ENCODE measurements around the gene SERP2.

SERP2 gene

DNA sequence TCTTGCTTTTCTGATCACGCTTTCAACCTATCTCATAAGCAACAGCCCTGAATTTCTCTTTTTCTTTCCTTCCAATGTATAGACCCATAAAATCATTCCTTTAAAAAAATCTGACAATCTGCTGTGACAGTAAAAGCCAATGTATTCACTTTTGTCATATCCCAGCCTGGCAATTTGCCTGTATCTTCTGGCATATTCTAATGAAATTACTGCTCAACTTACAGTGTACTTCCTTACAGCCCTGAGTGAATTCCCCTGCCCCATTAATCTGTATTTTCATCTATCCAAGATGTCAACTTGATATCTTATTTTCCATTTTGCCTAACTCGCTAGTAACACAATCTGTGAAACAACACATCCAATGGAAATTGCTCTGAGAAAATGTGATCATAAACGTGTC, 18.0 kb upstream of the SERP2 start:
- no peak for DNase-seq (ENCODE audit: low spot score)

DNA sequence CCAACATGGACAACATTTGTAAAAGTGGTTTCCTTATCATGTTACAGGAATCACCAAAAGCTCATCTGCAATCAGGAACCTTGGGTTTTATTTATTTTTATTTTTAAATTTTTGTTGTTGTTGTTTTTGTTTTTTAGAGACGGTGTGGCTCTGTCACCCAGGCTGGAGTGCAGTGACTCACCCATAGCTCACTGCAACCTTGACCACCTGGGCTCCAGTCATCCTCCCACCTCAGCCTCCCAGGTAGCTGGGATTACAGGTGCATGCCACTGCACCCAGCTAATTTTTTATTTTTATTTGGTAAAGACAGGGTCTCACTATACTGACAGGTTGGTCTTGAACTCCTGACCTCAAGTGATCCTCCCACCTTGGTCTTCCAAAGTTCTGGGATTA, 13.6 kb upstream of the SERP2 start:
- DNase-seq (ENCODE audit: low spot score), result no peak

- no peak for DNase-seq (ENCODE audit: low spot score)
Observed at GRCh38 chr13:44362394-44363040, 11.1 kb upstream of the SERP2 start.

DNA sequence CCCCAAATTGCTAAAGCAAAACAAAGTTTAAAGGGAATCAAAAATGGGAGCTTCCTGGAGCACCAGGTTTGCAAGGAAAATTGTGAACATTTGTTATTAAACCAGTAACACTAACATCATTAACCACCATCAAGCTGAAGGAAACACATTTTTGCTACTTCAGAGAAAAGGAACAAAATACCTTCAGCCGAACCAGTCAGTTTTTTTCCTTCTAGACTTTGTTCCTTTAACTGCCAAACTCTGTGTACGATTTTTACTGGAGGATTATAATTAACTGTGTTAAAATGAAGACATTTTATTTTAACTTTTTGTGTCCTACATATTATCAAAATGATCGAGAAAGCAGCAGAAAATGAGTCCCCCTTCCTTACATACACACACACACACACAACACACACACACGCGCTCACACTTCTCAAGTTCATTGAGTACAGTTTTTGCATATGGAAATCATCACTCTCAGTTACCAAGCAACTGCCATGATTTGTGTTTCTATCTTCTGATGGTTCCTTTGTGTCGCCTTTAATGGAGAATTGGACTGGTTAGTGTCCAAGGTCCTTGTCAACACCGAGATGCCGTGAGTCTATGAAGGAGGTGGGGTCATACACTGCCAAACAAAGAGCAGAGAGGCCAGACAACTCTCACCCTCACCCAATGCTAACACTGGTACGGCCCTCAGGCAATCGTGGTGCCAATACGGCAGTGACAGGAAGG, 9.8 kb upstream of the SERP2 start:
- no peak for DNase-seq (ENCODE audit: low spot score)

GRCh38 chr13:44364345-44365000, 9.2 kb upstream of the SERP2 start:
- DNase-seq (ENCODE audit: low spot score), result no peak

DNA sequence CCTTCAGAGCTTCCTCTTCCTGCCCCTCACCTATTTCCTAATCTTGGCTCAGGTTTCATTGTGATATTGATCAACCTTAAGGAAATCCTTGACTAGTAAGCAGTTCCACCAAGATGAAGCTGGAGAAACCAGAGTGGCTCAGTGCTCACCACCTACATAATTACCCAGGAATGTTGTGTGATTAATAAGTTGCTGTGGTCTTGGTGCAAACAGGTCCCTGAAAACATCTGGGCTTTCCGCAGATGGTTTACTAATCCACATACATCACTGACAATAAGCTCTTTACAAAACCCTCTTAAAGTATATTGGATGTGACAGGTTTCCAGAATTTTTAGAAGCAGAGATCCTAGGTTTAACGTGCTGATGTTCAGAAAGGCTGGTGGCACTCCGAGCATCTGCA, 8.6 kb upstream of the SERP2 start:
- DNase-seq (ENCODE audit: low spot score), result no peak

- DNase-seq (ENCODE audit: low spot score), result no peak
Observed at GRCh38 chr13:44365899-44366298, 7.7 kb upstream of the SERP2 start.

GRCh38 chr13:44368062-44368591, 5.5 kb upstream of the SERP2 start:
- no peak for DNase-seq (ENCODE audit: low spot score)

GRCh38 chr13:44368599-44369368, 4.8 kb upstream of the SERP2 start:
- no peak for DNase-seq (ENCODE audit: low spot score)

- DNase-seq (ENCODE audit: low spot score), result no peak
Observed at GRCh38 chr13:44371421-44371820, 2.2 kb upstream of the SERP2 start.

- no peak for DNase-seq (ENCODE audit: low spot score)
Observed at GRCh38 chr13:44373247-44373600, 400 bp upstream of the SERP2 start.

DNA sequence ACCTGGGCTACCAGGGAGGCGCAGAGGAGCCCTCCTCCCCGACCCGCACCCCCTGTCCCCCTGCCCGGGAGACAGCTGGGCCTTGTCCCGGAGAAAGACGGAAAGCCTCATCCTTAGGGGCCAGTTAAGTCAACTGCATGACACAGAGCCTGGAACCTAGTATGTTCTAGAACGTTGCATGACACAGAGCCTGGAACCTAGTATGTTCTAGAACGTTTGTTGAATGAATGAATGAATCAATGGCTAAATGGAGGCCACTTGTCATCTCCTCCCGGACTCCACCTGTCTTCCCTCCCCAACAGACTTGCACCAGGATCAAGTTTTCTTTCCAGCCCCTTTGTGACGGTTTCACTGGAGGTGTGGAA, 706 bp downstream of the SERP2 start:
- DNase-seq (ENCODE audit: low spot score), result no peak

GRCh38 chr13:44378277-44378676, 4.7 kb downstream of the SERP2 start:
- DNase-seq (ENCODE audit: low spot score), result no peak

- DNase-seq (ENCODE audit: low spot score), result no peak
Observed at GRCh38 chr13:44379885-44380284, 6.3 kb downstream of the SERP2 start.

- no peak for DNase-seq (ENCODE audit: low spot score)
Observed at GRCh38 chr13:44380404-44381165, 7.0 kb downstream of the SERP2 start.

GRCh38 chr13:44382635-44383145, 9.1 kb downstream of the SERP2 start:
- DNase-seq (ENCODE audit: low spot score), result peak; percentile 83

- DNase-seq (ENCODE audit: low spot score), result no peak
Observed at GRCh38 chr13:44383945-44384344, 10.3 kb downstream of the SERP2 start.

- DNase-seq (ENCODE audit: low spot score), result no peak
Observed at GRCh38 chr13:44384778-44385177, 11.2 kb downstream of the SERP2 start.

DNA sequence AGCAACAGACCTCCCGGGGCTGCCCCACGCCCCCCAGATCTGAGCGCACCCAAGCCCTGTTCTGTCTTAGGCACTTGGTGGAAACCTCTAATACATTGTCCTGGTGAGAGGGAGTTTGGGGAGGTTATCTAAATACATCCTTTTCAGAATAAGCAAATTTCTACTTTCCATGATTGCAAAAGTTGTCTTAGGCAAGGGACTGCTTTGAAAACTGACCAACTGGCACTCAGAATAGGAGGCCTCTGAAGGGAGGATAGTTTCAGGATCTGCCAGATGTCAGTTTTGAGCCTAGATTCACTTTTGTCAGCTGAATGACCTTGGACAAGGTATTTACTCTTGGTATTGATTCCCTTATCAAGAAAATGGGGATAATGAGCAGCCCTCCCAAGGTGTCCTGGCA, 11.8 kb downstream of the SERP2 start:
- DNase-seq (ENCODE audit: low spot score), result peak; percentile 23

GRCh38 chr13:44385847-44386246, 12.2 kb downstream of the SERP2 start:
- peak; percentile 38 for DNase-seq (ENCODE audit: low spot score)

GRCh38 chr13:44386913-44387556, 13.4 kb downstream of the SERP2 start:
- DNase-seq (ENCODE audit: low spot score), result peak; percentile 63

Data from hematopoietic multipotent progenitor cell treated with erythropoietin and hydrocortisone succinate and interleukin-3 and kit ligand, for 17 days (in vitro differentiated cells).